T-helper 17 cell (primary cell): ENCODE data around the gene C1R. TPM values are rescaled to one million over a fixed set of nuclear protein-coding genes. Genes with fewer than 3 reads are reported as not detected.
A peak's percentile ranks its signal among the peaks of the same experiment; 100 is the strongest.
"Not testable (repeated sequence)": the region's sequence is repeated elsewhere in the genome, so short reads cannot be mapped to it uniquely, and the experiment has no call there.

ENCODE experiments used
- ATAC-seq: fragments of 150-1000 bp; cut with Tn5 transposase; 2 replicates; pipeline ENCODE4 v1.10.0; 2021; ENCODE audit warnings: mild to moderate bottlenecking, moderate library complexity
- DNase-seq, 3 donors: peaks; one replicate each; pipeline versions ENCODE4 v3.0.0 to v3.0.0-alpha.2; 2020 to 2021
- H3K9me3 ChIP-seq: one replicate; pipeline ENCODE4 v1.7.0; 2013; ENCODE audit warnings: low read length, mild to moderate bottlenecking; ENCODE audit not compliant: control insufficient read depth, poor library complexity, severe bottlenecking
- H3K27ac Mint-ChIP-seq: one replicate; pipeline ENCODE4 v1.8.0; 2022; ENCODE audit warnings: mild to moderate bottlenecking, moderate library complexity, mixed read lengths
- H3K27me3 Mint-ChIP-seq: one replicate; pipeline ENCODE4 v1.8.0; 2022; ENCODE audit warnings: mixed read lengths
- H3K36me3 Mint-ChIP-seq: one replicate; pipeline ENCODE4 v1.8.0; 2022; ENCODE audit warnings: low read depth, mixed read lengths
- H3K4me1 Mint-ChIP-seq: one replicate; pipeline ENCODE4 v1.8.0; 2022; ENCODE audit warnings: mild to moderate bottlenecking, mixed read lengths
- H3K4me3 Mint-ChIP-seq: one replicate; pipeline ENCODE4 v1.8.0; 2022; ENCODE audit warnings: mild to moderate bottlenecking, moderate library complexity, mixed read lengths
- total RNA-seq, 4 donors: library from RNA in 2 of 4; stranded (reverse) in 2 of 4; gene quantifications; one replicate each; pipeline ENCODE4 v1.2.3 and lab custom pipeline; 2022 to 2026

C1R gene
- total RNA-seq, 2 donors from 2014 or later, result 3.4 to 7.2 TPM

GRCh38 chr12:7066596-7066995 lies 25.6 kb downstream of the C1R start:
- no peak overlapping the region for H3K4me3 Mint-ChIP-seq
- no peak overlapping the region for H3K27ac Mint-ChIP-seq
- DNase-seq, result no peak
- peaks cover 51% of the 10 kb centered on the region for H3K27me3 Mint-ChIP-seq
- no peaks in the 10 kb centered on the region for H3K9me3 ChIP-seq
- no peak for ATAC-seq
- peaks cover 7% of the 10 kb centered on the region for H3K36me3 Mint-ChIP-seq
- peaks cover 3% of the 10 kb centered on the region for H3K4me1 Mint-ChIP-seq

GRCh38 chr12:7065073-7065623 lies 27.1 kb downstream of the C1R start:
- peaks cover 4% of the 10 kb centered on the region for H3K4me1 Mint-ChIP-seq
- ATAC-seq (no peak), DNase-seq (no peak)
- no peaks in the 10 kb centered on the region for H3K9me3 ChIP-seq
- peaks cover 7% of the 10 kb centered on the region for H3K36me3 Mint-ChIP-seq
- no peak overlapping the region for H3K27ac Mint-ChIP-seq
- no peak overlapping the region for H3K4me3 Mint-ChIP-seq
- peaks cover 56% of the 10 kb centered on the region for H3K27me3 Mint-ChIP-seq

GRCh38 chr12:7064516-7064915 lies 27.7 kb downstream of the C1R start:
- no peaks in the 10 kb centered on the region for H3K9me3 ChIP-seq
- H3K4me3 Mint-ChIP-seq, result no peak overlapping the region
- ATAC-seq (no peak), DNase-seq (no peak)
- peaks cover 58% of the 10 kb centered on the region for H3K27me3 Mint-ChIP-seq
- peaks cover 7% of the 10 kb centered on the region for H3K36me3 Mint-ChIP-seq
- H3K4me1 Mint-ChIP-seq, result peaks cover 4% of the 10 kb centered on the region
- no peak overlapping the region for H3K27ac Mint-ChIP-seq

- DNase-seq (no peak), ATAC-seq (no peak)
- H3K9me3 ChIP-seq, result no peaks in the 10 kb centered on the region
- Mint-ChIP-seq H3K4me3 (no peak overlapping the region), H3K4me1 (peaks cover 4% of the 10 kb centered on the region), H3K27me3 (peaks cover 46% of the 10 kb centered on the region), H3K27ac (peak overlapping the region; percentile 24), H3K36me3 (peaks cover 3% of the 10 kb centered on the region)
Observed at GRCh38 chr12:7061596-7061995, 30.6 kb downstream of the C1R start.

- H3K4me3 Mint-ChIP-seq, result no peak overlapping the region
- ATAC-seq (no peak), DNase-seq (no peak)
- peaks cover 46% of the 10 kb centered on the region for H3K27me3 Mint-ChIP-seq
- peaks cover 4% of the 10 kb centered on the region for H3K4me1 Mint-ChIP-seq
- peak overlapping the region; percentile 24 for H3K27ac Mint-ChIP-seq
- no peaks in the 10 kb centered on the region for H3K9me3 ChIP-seq
- H3K36me3 Mint-ChIP-seq, result peaks cover 3% of the 10 kb centered on the region
Observed at GRCh38 chr12:7061138-7061537, 31.1 kb downstream of the C1R start.

GRCh38 chr12:7060353-7060954 lies 31.8 kb downstream of the C1R start, which contains the start of gene C1S:
C1S (plus strand) TSS chr12:7060718; CDS start chr12:7061913, 1,195 bp downstream.
- Mint-ChIP-seq H3K27me3 (peaks cover 49% of the 10 kb centered on the region), H3K4me1 (peaks cover 2% of the 10 kb centered on the region)

GRCh38 chr12:7059780-7060179 lies 32.5 kb downstream of the C1R start:
- Mint-ChIP-seq H3K36me3 (no peaks in the 10 kb centered on the region), H3K4me1 (peaks cover 2% of the 10 kb centered on the region), H3K4me3 (no peak overlapping the region), H3K27ac (no peak overlapping the region), H3K27me3 (peaks cover 55% of the 10 kb centered on the region)
- DNase-seq, result no peak
- H3K9me3 ChIP-seq, result no peaks in the 10 kb centered on the region
- ATAC-seq, result no peak

More at GRCh38 chr12:7060353-7060954, 31.8 kb downstream of the C1R start, which contains the start of gene C1S:
- peak within 1 kb of the TSS; percentile 24 for H3K27ac Mint-ChIP-seq
- DNase-seq (no peak), ATAC-seq (no peak)
- H3K4me3 Mint-ChIP-seq, result no peak within 1 kb of the TSS
- H3K9me3 ChIP-seq, result no peaks in the 10 kb centered on the region
- H3K36me3 Mint-ChIP-seq, result no peaks in the 10 kb centered on the region

GRCh38 chr12:7058850-7059395 lies 33.3 kb downstream of the C1R start:
- Mint-ChIP-seq H3K27ac (no peak overlapping the region), H3K4me1 (peaks cover 2% of the 10 kb centered on the region), H3K4me3 (no peak overlapping the region), H3K27me3 (peaks cover 63% of the 10 kb centered on the region), H3K36me3 (no peaks in the 10 kb centered on the region)
- ATAC-seq (no peak), DNase-seq (no peak)
- no peaks in the 10 kb centered on the region for H3K9me3 ChIP-seq

- no peak for ATAC-seq
- no peaks in the 10 kb centered on the region for H3K9me3 ChIP-seq
- H3K4me3 Mint-ChIP-seq, result no peak overlapping the region
- H3K36me3 Mint-ChIP-seq, result no peaks in the 10 kb centered on the region
- H3K27ac Mint-ChIP-seq, result no peak overlapping the region
- H3K27me3 Mint-ChIP-seq, result peaks cover 67% of the 10 kb centered on the region
- DNase-seq, result no peak
- H3K4me1 Mint-ChIP-seq, result peaks cover 2% of the 10 kb centered on the region
Observed at GRCh38 chr12:7058163-7058845, 33.9 kb downstream of the C1R start.

GRCh38 chr12:7055736-7056135 lies 36.5 kb downstream of the C1R start:
- not testable (repeated sequence) for H3K9me3 ChIP-seq, ATAC-seq, H3K4me3 Mint-ChIP-seq, DNase-seq, H3K4me1 Mint-ChIP-seq, H3K27ac Mint-ChIP-seq, H3K36me3 Mint-ChIP-seq
- peaks cover 78% of the 10 kb centered on the region for H3K27me3 Mint-ChIP-seq

GRCh38 chr12:7054925-7055324 lies 37.3 kb downstream of the C1R start:
- no peak for DNase-seq
- Mint-ChIP-seq H3K36me3 (no peaks in the 10 kb centered on the region), H3K4me1 (peaks cover 2% of the 10 kb centered on the region), H3K4me3 (no peak overlapping the region), H3K27ac (no peak overlapping the region), H3K27me3 (peaks cover 70% of the 10 kb centered on the region)
- H3K9me3 ChIP-seq, result no peaks in the 10 kb centered on the region
- ATAC-seq, result no peak

GRCh38 chr12:7049973-7050372 lies 42.3 kb downstream of the C1R start:
- not testable (repeated sequence) for H3K27ac Mint-ChIP-seq, DNase-seq, H3K36me3 Mint-ChIP-seq, ATAC-seq, H3K4me3 Mint-ChIP-seq, H3K4me1 Mint-ChIP-seq, H3K9me3 ChIP-seq
- peaks cover 35% of the 10 kb centered on the region for H3K27me3 Mint-ChIP-seq

GRCh38 chr12:7049445-7049951 lies 42.7 kb downstream of the C1R start:
- H3K4me3 Mint-ChIP-seq, ATAC-seq, H3K9me3 ChIP-seq, H3K36me3 Mint-ChIP-seq, H3K27ac Mint-ChIP-seq, H3K4me1 Mint-ChIP-seq, DNase-seq: not testable (repeated sequence)
- H3K27me3 Mint-ChIP-seq, result peaks cover 30% of the 10 kb centered on the region
